HCT116 (cell line): ENCODE results near the gene HAUS1. TPM values are rescaled to one million over a fixed set of nuclear protein-coding genes. Genes with fewer than 3 reads are reported as not detected.
A peak's percentile ranks its signal among the peaks of the same experiment; 100 is the strongest.

Experiments used
- ATAC-seq: fragments of 200-7000 bp; cut with Tn5 transposase; 2 replicates; pipeline ENCODE4 v1.9.1; 2020; ENCODE audit warnings: mild to moderate bottlenecking, moderate library complexity
- BruUV-seq: library from RNA; stranded (reverse); fragments of 400-500 nt; replicated peaks from 2 replicates; lab custom pipeline; 2021; lab: Mats Ljungman, UMichigan
- CTCF ChIA-PET: fragments of 300-600 bp; sonication (Branson Sonifier 250); formaldehyde crosslinking; loops from one replicate; lab custom pipeline; 2021; ENCODE audit warnings: antibody characterized with exemption; lab: Charles Lee
- POLR2A ChIA-PET: fragments of 300-600, 350-600 bp; sonication (Branson Sonifier 250); formaldehyde crosslinking; loops from one replicate; lab custom pipeline; 2021; ENCODE audit warnings: antibody characterized with exemption; lab: Charles Lee
- RAD21 ChIA-PET, 2 experiments: fragments of 300-600 bp; sonication (Branson Sonifier 250); formaldehyde crosslinking; loops; one replicate each; lab custom pipeline; 2023; ENCODE audit warnings: low total read pairs in 2 of 2; ENCODE audit not compliant: uncharacterized antibody in 2 of 2, unreplicated experiment in 2 of 2, low non-redundant PET in 1 of 2; lab: Charles Lee
- DNase-seq: peaks from one replicate; pipeline ENCODE4 v3.0.0-alpha.2; 2010; ENCODE audit warnings: low read depth, low spot score
- H2AFZ ChIP-seq: fragments of 200-600 bp; shearing (Covaris generic), sonication (generic); 2 replicates; pipeline ENCODE4 v1.6.1; 2017; ENCODE audit warnings: low read depth, mixed run types, mixed read lengths, antibody characterized with exemption, low read length; ENCODE audit not compliant: poor library complexity, severe bottlenecking
- H3K27ac ChIP-seq: 2 replicates; pipeline ENCODE4 v1.5.1; 2012; ENCODE audit warnings: low read depth, low read length
- H3K27me3 ChIP-seq: fragments of 200-600 bp; sonication (generic); 2 replicates; pipeline ENCODE4 v1.6.1; 2016; ENCODE audit warnings: mixed run types, low read length, mixed read lengths; ENCODE audit not compliant: insufficient read depth
- H3K36me3 ChIP-seq, 2 experiments: fragments of 200-500 bp in 1 of 2; fragments of 200-600 bp in 1 of 2; sonication (Bioruptor generic) in 1 of 2; sonication (generic) in 1 of 2; 2 replicates each; pipeline versions ENCODE4 v1.5.1 to v1.6.1; 2014 to 2016; ENCODE audit warnings: low read length in 2 of 2, inconsistent platforms in 1 of 2, mixed read lengths in 1 of 2, mixed run types in 1 of 2; ENCODE audit not compliant: insufficient read depth in 2 of 2, control insufficient read depth in 1 of 2
- H3K4me1 ChIP-seq, 2 experiments: fragments of 200-600 bp in 1 of 2; sonication (generic) in 1 of 2; 2 replicates each; pipeline versions ENCODE4 v1.5.1 to v1.6.1; 2012 to 2017; ENCODE audit warnings: low read length in 2 of 2, inconsistent platforms in 1 of 2, mild to moderate bottlenecking in 1 of 2, mixed read lengths in 1 of 2, mixed run types in 1 of 2, moderate library complexity in 1 of 2; ENCODE audit not compliant: insufficient read depth in 2 of 2, control insufficient read depth in 1 of 2
- H3K4me2 ChIP-seq: fragments of 200-600 bp; sonication (generic); 2 replicates; pipeline ENCODE4 v1.6.1; 2017; ENCODE audit warnings: mixed run types, low read length, mixed read lengths
- H3K4me3 ChIP-seq, 2 experiments: fragments of 200-600 bp in 1 of 2; sonication (generic) in 1 of 2; replicated peaks in 1 of 2; 2 replicates each; pipeline ENCODE4 v1.5.1; 2011 to 2016; ENCODE audit warnings: low read length in 2 of 2, control low read depth in 1 of 2, low read depth in 1 of 2, mild to moderate bottlenecking in 1 of 2, mixed read lengths in 1 of 2, mixed run types in 1 of 2
- H3K79me2 ChIP-seq: fragments of 200-600 bp; sonication (generic); 2 replicates; pipeline ENCODE4 v1.6.1; 2017; ENCODE audit warnings: mild to moderate bottlenecking, mixed run types, low read length, moderate library complexity, mixed read lengths; ENCODE audit not compliant: insufficient read depth
- H3K9ac ChIP-seq: fragments of 200-600 bp; sonication (generic); 2 replicates; pipeline ENCODE4 v1.6.1; 2016; ENCODE audit warnings: low read length, mixed read lengths
- H3K9me2 ChIP-seq: fragments of 200-600 bp; sonication (generic), shearing (Covaris generic); 2 replicates; pipeline ENCODE4 v1.6.1; 2017; ENCODE audit warnings: mixed run types, mild to moderate bottlenecking, moderate library complexity; ENCODE audit not compliant: insufficient read depth
- H3K9me3 ChIP-seq, 2 experiments: fragments of 200-500 bp in 1 of 2; fragments of 200-600 bp in 1 of 2; sonication (Bioruptor generic) in 1 of 2; sonication (generic) in 1 of 2; 2 replicates each; pipeline ENCODE4 v1.6.1; 2014 to 2017; ENCODE audit warnings: low read length in 2 of 2, mixed read lengths in 2 of 2, inconsistent platforms in 1 of 2, low read depth in 1 of 2, mild to moderate bottlenecking in 1 of 2, mixed run types in 1 of 2, moderate library complexity in 1 of 2; ENCODE audit not compliant: control insufficient read depth in 1 of 2, insufficient read depth in 1 of 2
- H4K20me1 ChIP-seq: fragments of 200-600 bp; sonication (generic), shearing (Covaris generic); 2 replicates; pipeline ENCODE4 v1.6.1; 2017; ENCODE audit warnings: mixed run types, mild to moderate bottlenecking, moderate library complexity; ENCODE audit not compliant: insufficient read depth
- CBX3 ChIP-seq: IDR thresholded peaks from 2 replicates; pipeline ENCODE4 v1.6.1; 2012; ENCODE audit warnings: low read depth
- CTCF ChIP-seq, 3 experiments: fragments of 200-600 bp in 1 of 3; sonication (generic) in 1 of 3; IDR thresholded peaks in 2 of 3; conservative IDR thresholded peaks in 1 of 3; 2 replicates each; pipeline ENCODE4 v1.5.1; 2012 to 2017; ENCODE audit warnings: low read depth in 2 of 3, low read length in 2 of 3, antibody characterized with exemption in 1 of 3, borderline replicate concordance in 1 of 3, control low read depth in 1 of 3, mild to moderate bottlenecking in 1 of 3, mixed read lengths in 1 of 3, mixed run types in 1 of 3, moderate library complexity in 1 of 3; ENCODE audit not compliant: insufficient read depth in 1 of 3
- FOSL1 ChIP-seq: IDR thresholded peaks from 2 replicates; pipeline ENCODE4 v1.6.1; 2012; ENCODE audit warnings: low read depth
- MAX ChIP-seq: IDR thresholded peaks from 2 replicates; pipeline ENCODE4 v1.6.1; 2012
- RAD21 ChIP-seq: IDR thresholded peaks from 2 replicates; pipeline ENCODE4 v1.6.1; 2012; ENCODE audit warnings: low read depth, mild to moderate bottlenecking
- SIN3A ChIP-seq: IDR thresholded peaks from 2 replicates; pipeline ENCODE4 v1.6.1; 2012; ENCODE audit warnings: low read depth
- intact Hi-C: fragments of 100-400 bp; cut with micrococcal nuclease; formaldehyde crosslinking; loops from 2 replicates; pipeline ENCODE4 v1.10.0; 2022
- total RNA-seq: library from RNA; stranded (reverse); gene quantifications from one replicate; pipeline ENCODE4 v1.2.1, GENCODE V29; 2021; ENCODE audit not compliant: unreplicated experiment

The HAUS1 gene
- total RNA-seq, 1 experiment from 2014 or later, result 46.2 TPM

GRCh38 chr18:46148810-46149209 is 44.6 kb downstream of the HAUS1 start:
- POLR2A ChIA-PET, result no interaction called here
- no peak overlapping the region for H3K27ac ChIP-seq

More at GRCh38 chr18:46148810-46149209, 44.6 kb downstream of the HAUS1 start:
- Histone ChIP-seq H3K4me1 (peaks cover 20 to 28% of the 10 kb centered on the region in 2 experiments), H3K36me3 (no peaks in the 10 kb centered on the region), H3K27me3 (no peaks in the 10 kb centered on the region), H4K20me1 (no peaks in the 10 kb centered on the region), H3K9ac (no peak overlapping the region)
- intact Hi-C loops, result loop anchor here (1.0 kb wide), 3 partner anchors 64 to 509 kb away; no protein-coding TSS in a partner anchor
- ChIA-PET CTCF (interaction anchor here (0.6 to 3.6 kb wide), 7 partner anchors 10 to 509 kb away, joined by 3 to 25 read pairs (median 3); a partner anchor contains a TSS), RAD21 (interaction anchor here in 1 of 2 experiments (1.1 kb wide), 1 partner anchor 509 kb away, joined by 3 read pairs; no protein-coding TSS in a partner anchor)
- no peak for TF ChIP-seq SIN3A
- TF ChIP-seq FOSL1, result no peak
- TF ChIP-seq CBX3, result no peak
- peak; percentile 85 for TF ChIP-seq RAD21
- TF ChIP-seq CTCF (IDR thresholded peaks at IDR 0.05 in 2 of 3, conservative IDR thresholded peaks at IDR 0.05 in 1 of 3; ENCODE audit: borderline replicate concordance in 1 of 3, insufficient read depth in 1 of 3, low read depth in 2 of 3, low read length in 2 of 3), result peak; percentile 57 to 85 (median 78)
- TF ChIP-seq MAX, result 0 out of 2 replicates have a peak, but pooled peaks have one; percentile 13
- TF ChIP-seq, all 23 proteins: peak for 3
- Histone ChIP-seq H3K9me3 (no peaks in the 10 kb centered on the region), H3K4me2 (no peak overlapping the region), H3K79me2 (no peaks in the 10 kb centered on the region), H3K4me3 (no peak overlapping the region), H2AFZ (no peak overlapping the region), H3K9me2 (no peaks in the 10 kb centered on the region)
- ATAC-seq, result peak; percentile 65
- no peak for DNase-seq
- no TSS peak for BruUV-seq
